ENCODE measurements around the gene KRTAP2-1.

- TF ChIP-seq, protein P1, sequence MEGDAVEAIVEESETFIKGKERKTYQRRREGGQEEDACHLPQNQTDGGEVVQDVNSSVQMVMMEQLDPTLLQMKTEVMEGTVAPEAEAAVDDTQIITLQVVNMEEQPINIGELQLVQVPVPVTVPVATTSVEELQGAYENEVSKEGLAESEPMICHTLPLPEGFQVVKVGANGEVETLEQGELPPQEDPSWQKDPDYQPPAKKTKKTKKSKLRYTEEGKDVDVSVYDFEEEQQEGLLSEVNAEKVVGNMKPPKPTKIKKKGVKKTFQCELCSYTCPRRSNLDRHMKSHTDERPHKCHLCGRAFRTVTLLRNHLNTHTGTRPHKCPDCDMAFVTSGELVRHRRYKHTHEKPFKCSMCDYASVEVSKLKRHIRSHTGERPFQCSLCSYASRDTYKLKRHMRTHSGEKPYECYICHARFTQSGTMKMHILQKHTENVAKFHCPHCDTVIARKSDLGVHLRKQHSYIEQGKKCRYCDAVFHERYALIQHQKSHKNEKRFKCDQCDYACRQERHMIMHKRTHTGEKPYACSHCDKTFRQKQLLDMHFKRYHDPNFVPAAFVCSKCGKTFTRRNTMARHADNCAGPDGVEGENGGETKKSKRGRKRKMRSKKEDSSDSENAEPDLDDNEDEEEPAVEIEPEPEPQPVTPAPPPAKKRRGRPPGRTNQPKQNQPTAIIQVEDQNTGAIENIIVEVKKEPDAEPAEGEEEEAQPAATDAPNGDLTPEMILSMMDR (IDR thresholded peaks at IDR 0.05): no peak
- TF ChIP-seq POLR2AphosphoS5 (IDR thresholded peaks at IDR 0.05): no peak
These were observed 17.2 kb upstream of the KRTAP2-1 start for GRCh38 chr17:41064301-41064700.
